IPS-NIHi11 (cell line): ENCODE results near the gene TIPARP.
A peak's percentile ranks its signal among the peaks of the same experiment; 100 is the strongest.

Experiments
- DNase-seq: peaks from one replicate; pipeline ENCODE4 v3.0.0; 2012; ENCODE audit warnings: mixed read lengths, low spot score

TIPARP gene

GRCh38 chr3:156742401-156742800 is 68.0 kb downstream of the TIPARP start:
- no peak for DNase-seq

GRCh38 chr3:156743859-156744258 is 69.5 kb downstream of the TIPARP start:
- peak; percentile 28 for DNase-seq

- DNase-seq = no peak
Observed at GRCh38 chr3:156744631-156745030, 70.2 kb downstream of the TIPARP start.

GRCh38 chr3:156745766-156746165 is 71.4 kb downstream of the TIPARP start:
- DNase-seq = no peak

GRCh38 chr3:156747046-156747445 is 72.7 kb downstream of the TIPARP start:
- DNase-seq = no peak

DNA sequence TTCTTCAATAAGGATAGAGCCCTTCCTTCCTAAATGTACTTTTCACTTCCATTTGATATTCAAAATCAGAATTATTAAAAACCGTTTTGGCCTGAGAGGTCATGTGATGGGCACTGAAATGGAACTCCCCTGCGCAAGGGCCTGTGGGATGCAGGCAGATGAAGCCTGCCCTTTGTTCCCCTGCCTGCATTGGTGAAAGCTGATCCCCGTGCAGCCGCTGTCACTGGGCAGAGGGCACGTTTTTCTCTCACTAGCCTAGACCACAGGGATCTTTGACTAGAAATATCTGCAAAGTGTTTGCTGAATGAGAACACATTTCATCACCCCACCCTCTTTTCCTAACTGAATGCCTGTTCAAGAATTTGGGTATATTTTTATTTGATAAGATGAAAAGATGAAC is 74.9 kb downstream of the TIPARP start:
- DNase-seq = peak; percentile 42

GRCh38 chr3:156750191-156750873 is 75.9 kb downstream of the TIPARP start:
- DNase-seq = no peak

GRCh38 chr3:156750874-156751245 is 76.5 kb downstream of the TIPARP start:
- DNase-seq = no peak

- DNase-seq = peak; percentile 83
Observed at GRCh38 chr3:156751461-156752025, 77.2 kb downstream of the TIPARP start.
